RPMI8226 (cell line): Measurements from ENCODE around the gene NTN1.
"Not testable (repeated sequence)": the region's sequence is repeated elsewhere in the genome, so short reads cannot be mapped to it uniquely, and the experiment has no call there.

Source experiments
- DNase-seq: peaks from one replicate; pipeline ENCODE4 v3.0.0-alpha.2; 2015

Gene NTN1

DNA sequence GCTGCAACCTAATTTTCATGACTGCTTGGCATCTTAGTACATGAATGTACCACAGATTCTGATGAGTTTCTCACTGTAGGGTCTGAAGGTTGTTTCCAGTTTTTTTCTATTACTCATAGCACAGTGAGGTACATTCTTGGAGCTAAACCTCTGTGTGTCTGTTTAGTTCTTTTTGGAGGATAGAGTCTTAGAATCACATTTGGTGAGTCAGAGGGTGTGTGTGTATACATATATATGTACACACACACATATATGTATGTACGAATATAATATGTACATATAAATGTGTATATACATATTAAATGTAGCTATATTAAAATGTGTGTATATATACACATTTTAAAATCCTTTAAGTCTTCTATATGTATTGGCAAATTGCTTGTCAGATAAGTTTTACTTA, 72.9 kb downstream of the NTN1 start:
- DNase-seq = no peak

DNA sequence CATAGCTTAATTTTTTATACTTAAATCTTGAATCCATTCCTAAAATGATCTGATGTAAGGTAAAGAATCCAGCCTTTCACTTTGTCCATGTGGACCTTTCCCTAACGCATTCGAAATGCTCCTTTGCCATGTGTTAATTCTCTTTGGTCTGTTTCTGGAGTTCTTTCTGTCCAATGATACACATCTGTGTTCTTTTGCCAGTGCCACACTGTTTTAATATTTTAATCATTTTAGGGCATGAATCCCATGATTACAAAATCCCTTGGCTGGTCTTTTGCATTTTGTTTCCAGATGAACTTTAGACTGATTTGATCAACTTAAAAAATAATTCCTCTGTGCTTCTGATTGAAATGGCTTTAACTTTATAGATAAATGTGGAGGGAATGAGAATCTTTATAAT, 74.1 kb downstream of the NTN1 start:
- DNase-seq = no peak

DNA sequence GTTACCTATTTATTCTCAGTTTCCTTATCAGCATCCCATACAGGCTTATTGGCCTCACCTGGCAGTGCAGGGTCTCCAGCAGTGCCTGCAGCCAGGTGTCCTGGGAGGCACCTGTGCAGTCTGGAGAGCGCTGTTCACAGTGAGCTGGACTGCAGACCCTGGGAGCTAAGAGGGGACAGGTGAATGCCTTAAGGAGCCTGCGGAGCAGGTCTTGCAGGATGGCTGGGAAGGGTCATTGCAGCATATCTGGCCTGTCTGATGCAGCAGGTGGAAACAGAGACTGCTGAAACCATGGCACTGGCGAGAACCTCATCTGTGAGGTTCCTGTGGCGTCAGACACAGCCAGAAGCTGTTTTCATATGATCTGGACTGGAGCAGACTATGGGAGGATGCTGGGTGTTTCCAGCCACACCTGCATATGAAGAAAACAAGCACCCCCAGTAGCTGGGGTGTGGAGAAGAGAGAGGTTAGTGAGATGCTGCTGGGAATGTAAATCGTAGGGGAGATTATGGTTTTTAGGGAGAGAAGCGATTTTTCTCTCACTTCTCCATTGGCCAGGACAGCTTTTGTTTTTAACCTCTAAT, 77.0 kb downstream of the NTN1 start:
- no peak for DNase-seq

- no peak for DNase-seq
These were observed 80.0 kb downstream of the NTN1 start for GRCh38 chr17:9101356-9101755.

- not testable (repeated sequence) for DNase-seq
These were observed 81.9 kb downstream of the NTN1 start for GRCh38 chr17:9103193-9103592.

- no peak for DNase-seq
These were observed 83.2 kb downstream of the NTN1 start for GRCh38 chr17:9104370-9105041.

GRCh38 chr17:9105068-9105868, 84.0 kb downstream of the NTN1 start:
- no peak for DNase-seq

- not testable (repeated sequence) for DNase-seq
These were observed 85.0 kb downstream of the NTN1 start for GRCh38 chr17:9106278-9106677.

- DNase-seq = no peak
These were observed 86.2 kb downstream of the NTN1 start for GRCh38 chr17:9107527-9107926.

DNA sequence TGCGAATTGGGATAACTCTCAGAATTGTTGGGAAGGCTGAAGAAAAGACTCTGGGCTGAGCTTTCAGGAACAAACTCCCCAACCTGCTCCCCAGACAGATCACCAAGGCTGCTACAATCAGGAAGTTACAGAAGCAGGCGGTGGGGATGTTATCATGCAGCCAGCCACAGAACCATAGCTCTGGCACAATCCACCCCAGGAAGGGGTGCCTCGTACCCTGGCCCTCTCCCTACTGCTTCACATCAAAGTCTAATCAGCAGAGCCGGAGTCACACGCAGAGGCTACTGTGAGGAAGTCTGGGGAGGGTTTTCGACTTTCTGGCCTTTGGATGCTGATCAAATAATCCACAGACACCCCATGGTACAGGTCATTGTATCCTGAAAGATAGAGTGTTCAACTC, 86.8 kb downstream of the NTN1 start:
- DNase-seq = no peak

DNA sequence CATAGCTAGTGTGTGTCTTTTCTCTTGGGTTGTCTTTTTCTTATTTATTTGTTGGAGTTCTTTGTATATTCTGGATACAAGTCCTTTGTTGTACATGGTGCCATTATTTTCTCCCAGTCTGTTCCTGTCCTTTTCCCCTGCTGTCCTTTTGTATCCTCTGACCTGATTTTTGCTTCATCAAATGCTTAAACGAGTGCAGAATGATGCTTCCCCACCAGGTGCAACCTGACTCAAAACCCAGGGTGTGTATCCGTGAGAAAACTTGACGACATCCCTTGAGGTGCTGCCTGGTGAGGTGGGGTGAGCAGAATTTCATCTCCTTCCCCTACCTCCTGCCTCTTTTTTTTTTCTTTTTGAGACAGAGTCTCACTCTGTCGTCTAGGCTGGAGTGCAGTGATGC, 88.6 kb downstream of the NTN1 start:
- DNase-seq = no peak

DNA sequence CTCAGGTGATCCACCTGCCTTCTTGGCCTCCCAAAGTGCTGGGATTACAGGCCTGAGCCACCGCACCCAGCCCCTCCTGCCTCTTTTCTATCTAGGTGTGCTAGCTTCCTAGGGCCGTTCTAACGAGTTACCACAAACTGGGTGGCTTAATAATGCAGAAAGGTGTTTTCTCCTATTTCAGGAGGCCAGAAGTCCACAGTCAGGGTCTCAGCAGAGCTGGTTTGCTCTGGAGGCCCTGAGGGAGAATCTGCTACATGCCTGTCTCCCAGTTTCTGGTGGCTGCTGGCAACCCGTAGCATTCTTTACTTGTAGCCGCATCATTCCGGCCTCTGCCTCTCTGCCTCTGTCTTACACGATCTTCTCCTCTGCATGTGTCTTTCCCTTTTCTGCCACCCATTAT, 89.2 kb downstream of the NTN1 start:
- DNase-seq = no peak

GRCh38 chr17:9115214-9116191, 94.2 kb downstream of the NTN1 start:
- DNase-seq = no peak

GRCh38 chr17:9116311-9116835, 95.1 kb downstream of the NTN1 start:
- DNase-seq = no peak

GRCh38 chr17:9116861-9117568, 95.7 kb downstream of the NTN1 start:
- DNase-seq = no peak

DNA sequence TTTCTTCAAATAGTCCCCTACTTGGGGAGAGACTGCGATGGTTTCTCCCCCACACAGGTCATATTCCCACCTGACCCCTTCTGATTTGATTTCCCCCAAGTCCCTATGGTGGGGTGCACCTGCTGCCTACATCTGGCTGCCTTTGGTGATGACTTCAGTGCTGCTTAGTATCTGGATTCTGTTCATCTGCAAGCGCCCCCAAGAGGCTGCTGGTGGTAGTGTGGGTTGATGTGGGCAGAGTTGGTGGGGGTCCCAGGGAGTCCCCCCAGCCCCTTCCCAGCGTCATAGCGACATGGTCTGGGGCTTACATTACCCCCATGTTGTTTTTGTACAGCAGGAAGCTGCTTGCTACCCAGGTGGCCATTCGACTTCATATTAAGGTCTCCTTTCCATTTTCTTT, 99.2 kb downstream of the NTN1 start:
- DNase-seq = no peak

GRCh38 chr17:9121186-9121820, 100.0 kb downstream of the NTN1 start:
- no peak for DNase-seq

DNA sequence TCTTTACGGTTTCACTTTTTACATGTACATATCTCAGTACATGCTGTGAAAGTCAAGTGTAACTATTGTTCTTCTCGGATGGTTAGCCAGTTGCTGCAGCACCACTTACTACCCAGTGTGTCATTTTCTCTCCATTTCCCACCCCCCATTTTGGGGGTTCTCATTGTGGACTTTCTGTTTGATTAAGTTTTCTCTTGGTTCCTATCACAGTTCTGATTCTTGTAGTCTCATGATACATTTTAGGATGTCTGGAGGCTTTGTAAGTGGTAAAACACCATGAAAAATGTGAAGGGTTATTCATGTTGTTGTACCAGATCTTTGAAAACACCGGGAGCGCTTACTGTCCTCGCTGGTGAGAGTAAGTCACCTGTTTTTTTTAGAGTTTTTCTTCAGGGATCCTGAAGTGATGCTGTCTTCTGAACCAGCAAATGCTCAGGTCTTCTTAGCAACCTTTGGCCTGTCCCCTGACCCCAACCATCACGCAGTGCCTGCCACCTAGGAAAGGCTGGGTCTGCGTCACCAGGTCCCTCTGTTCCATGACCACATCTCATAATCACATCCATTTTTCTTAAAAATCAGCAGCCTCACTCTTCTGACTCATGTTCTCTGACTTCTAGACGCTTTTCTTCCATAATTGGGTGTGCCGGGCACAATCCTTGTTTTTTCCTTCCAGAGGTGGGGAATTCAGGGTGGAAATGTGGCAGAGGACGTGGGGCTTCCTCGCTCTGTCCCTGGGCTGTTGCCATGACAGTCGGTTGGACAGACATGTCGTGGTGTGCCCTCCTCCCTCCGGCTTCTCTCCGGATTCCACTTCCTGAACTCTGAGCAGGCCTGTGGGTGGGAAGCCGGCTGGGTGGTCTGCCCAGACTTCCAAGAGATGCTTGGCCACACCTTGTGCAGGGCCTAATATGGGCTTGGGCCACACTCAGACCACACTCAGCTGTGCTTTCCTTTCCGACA, 102.6 kb downstream of the NTN1 start:
- DNase-seq = no peak

- DNase-seq = no peak
These were observed 103.2 kb downstream of the NTN1 start for GRCh38 chr17:9124554-9124935.

- DNase-seq = no peak
These were observed 104.4 kb downstream of the NTN1 start for GRCh38 chr17:9125722-9126121.
